Neural progenitor cell (in vitro differentiated cells): ENCODE data around the gene ATXN10. TPM values are rescaled to one million over a fixed set of nuclear protein-coding genes. Genes with fewer than 3 reads are reported as not detected.
"Not testable (repeated sequence)": the region's sequence is repeated elsewhere in the genome, so short reads cannot be mapped to it uniquely, and the experiment has no call there.

ENCODE experiments used
- DNase-seq: peaks from one replicate; pipeline ENCODE4 v3.0.0-alpha.2; 2016; ENCODE audit warnings: low spot score
- H2AFZ ChIP-seq: fragments of 200-600 bp; sonication (generic); replicated peaks from 2 replicates; pipeline ENCODE4 v1.6.1; 2016; ENCODE audit warnings: antibody characterized with exemption
- H3F3A ChIP-seq: fragments of 200-600 bp; sonication (generic); 2 replicates; pipeline ENCODE4 v1.6.1; 2016; ENCODE audit warnings: antibody characterized with exemption, low read depth
- H3K27ac ChIP-seq: fragments of 200-600 bp; sonication (generic); 2 replicates; pipeline ENCODE4 v1.5.1; 2016; ENCODE audit warnings: mild to moderate bottlenecking
- H3K27me3 ChIP-seq: fragments of 200-600 bp; sonication (generic); 2 replicates; pipeline ENCODE4 v1.6.1; 2016; ENCODE audit warnings: mild to moderate bottlenecking, moderate library complexity
- H3K36me3 ChIP-seq: fragments of 200-600 bp; sonication (generic); 2 replicates; pipeline ENCODE4 v1.5.1; 2016
- H3K4me1 ChIP-seq: fragments of 200-600 bp; sonication (generic); 2 replicates; pipeline ENCODE4 v1.6.1; 2016; ENCODE audit warnings: mixed run types
- H3K4me2 ChIP-seq: fragments of 200-600 bp; sonication (generic); 2 replicates; pipeline ENCODE4 v1.6.1; 2016
- H3K4me3 ChIP-seq: fragments of 200-600 bp; sonication (generic); 2 replicates; pipeline ENCODE4 v1.5.1; 2016
- H3K79me2 ChIP-seq: fragments of 200-600 bp; sonication (generic); 2 replicates; pipeline ENCODE4 v1.6.1; 2016; ENCODE audit warnings: low read depth
- H3K9ac ChIP-seq: fragments of 200-600 bp; sonication (generic); 2 replicates; pipeline ENCODE4 v1.6.1; 2016
- H3K9me3 ChIP-seq: fragments of 200-600 bp; sonication (generic); 2 replicates; pipeline ENCODE4 v1.5.1; 2016; ENCODE audit warnings: low read depth
- H4K20me1 ChIP-seq: fragments of 200-600 bp; sonication (generic); 2 replicates; pipeline ENCODE4 v1.6.1; 2016; ENCODE audit warnings: low read depth
- H3K27ac Mint-ChIP-seq: 3 replicates; pipeline ENCODE4 v1.8.0; 2021; ENCODE audit warnings: mixed read lengths
- H3K27me3 Mint-ChIP-seq: 2 replicates; pipeline ENCODE4 v1.8.0; 2022; ENCODE audit warnings: low read depth, mild to moderate bottlenecking, inconsistent platforms, moderate library complexity, mixed read lengths; ENCODE audit not compliant: insufficient read depth
- H3K36me3 Mint-ChIP-seq: 3 replicates; pipeline ENCODE4 v1.8.0; 2021; ENCODE audit warnings: mixed read lengths
- H3K4me1 Mint-ChIP-seq: 3 replicates; pipeline ENCODE4 v1.8.0; 2021; ENCODE audit warnings: mixed read lengths
- H3K4me3 Mint-ChIP-seq: 3 replicates; pipeline ENCODE4 v1.8.0; 2021; ENCODE audit warnings: mild to moderate bottlenecking, moderate library complexity, mixed read lengths
- H3K9me3 Mint-ChIP-seq: 3 replicates; pipeline ENCODE4 v1.8.0; 2020; ENCODE audit warnings: mixed read lengths
- EZH2 ChIP-seq: fragments of 200-600 bp; sonication (generic); IDR thresholded peaks from 2 replicates; pipeline ENCODE4 v1.6.1; 2017; ENCODE audit warnings: antibody characterized with exemption, mild to moderate bottlenecking, moderate library complexity
- EZH2phosphoT487 ChIP-seq: fragments of 200-600 bp; sonication (generic); IDR thresholded peaks from 2 replicates; pipeline ENCODE4 v1.6.1; 2017; ENCODE audit warnings: antibody characterized with exemption
- total RNA-seq: library from RNA; depleted of rRNA; stranded (reverse); fragments of >200 nt; gene quantifications from 2 replicates; pipeline ENCODE4 v1.2.3, GENCODE V29; 2015; ENCODE audit warnings: low replicate concordance
- TF ChIP-seq, protein P1 (sequence below): fragments of 200-600 bp; sonication (generic); IDR thresholded peaks from 2 replicates; pipeline ENCODE4 v1.5.1; 2017; ENCODE audit warnings: antibody characterized with exemption, mild to moderate bottlenecking

The ATXN10 gene
- total RNA-seq, 1 donor from 2014 or later = 168 TPM

DNA sequence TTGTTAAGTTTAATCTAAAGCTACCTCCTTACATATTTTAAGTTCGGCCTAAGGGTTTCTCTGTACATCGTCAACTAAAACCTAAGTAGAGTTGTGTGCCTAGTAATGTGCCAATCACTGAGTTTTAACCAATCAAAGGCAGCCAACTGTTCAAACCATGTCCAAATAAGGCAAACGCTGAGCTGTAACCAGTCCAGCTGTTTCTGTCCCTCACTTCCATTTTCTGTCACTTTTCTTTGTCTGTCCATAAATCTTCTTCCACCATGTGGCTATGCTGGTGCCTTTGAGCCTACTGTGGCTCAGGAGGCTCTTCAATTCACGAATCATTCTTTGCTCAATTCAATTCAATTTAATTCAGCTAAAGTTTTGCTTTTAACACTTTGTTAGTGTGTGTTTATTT lies 13.9 kb upstream of the ATXN10 start:
- H3K4me2 ChIP-seq = no peak overlapping the region
- no peak overlapping the region for H3K27ac ChIP-seq
- no peak overlapping the region for H3K4me3 Mint-ChIP-seq
- H3K4me1 ChIP-seq = no peaks in the 10 kb centered on the region
- no peak overlapping the region for H3K27ac Mint-ChIP-seq
- H3K27me3 ChIP-seq = no peaks in the 10 kb centered on the region
- no peak for DNase-seq
- H3K79me2 ChIP-seq = no peaks in the 10 kb centered on the region
- H2AFZ ChIP-seq = no peak overlapping the region
- H3K4me1 Mint-ChIP-seq = peaks cover 6% of the 10 kb centered on the region
- H3K9me3 ChIP-seq = no peaks in the 10 kb centered on the region
- H3K9ac ChIP-seq = no peak overlapping the region
- H3K36me3 Mint-ChIP-seq = no peaks in the 10 kb centered on the region
- H4K20me1 ChIP-seq = no peaks in the 10 kb centered on the region
- H3K4me3 ChIP-seq = no peak overlapping the region
- peaks cover 4% of the 10 kb centered on the region for H3F3A ChIP-seq
- H3K27me3 Mint-ChIP-seq = no peaks in the 10 kb centered on the region
- no peaks in the 10 kb centered on the region for H3K9me3 Mint-ChIP-seq
- TF ChIP-seq, protein P1, sequence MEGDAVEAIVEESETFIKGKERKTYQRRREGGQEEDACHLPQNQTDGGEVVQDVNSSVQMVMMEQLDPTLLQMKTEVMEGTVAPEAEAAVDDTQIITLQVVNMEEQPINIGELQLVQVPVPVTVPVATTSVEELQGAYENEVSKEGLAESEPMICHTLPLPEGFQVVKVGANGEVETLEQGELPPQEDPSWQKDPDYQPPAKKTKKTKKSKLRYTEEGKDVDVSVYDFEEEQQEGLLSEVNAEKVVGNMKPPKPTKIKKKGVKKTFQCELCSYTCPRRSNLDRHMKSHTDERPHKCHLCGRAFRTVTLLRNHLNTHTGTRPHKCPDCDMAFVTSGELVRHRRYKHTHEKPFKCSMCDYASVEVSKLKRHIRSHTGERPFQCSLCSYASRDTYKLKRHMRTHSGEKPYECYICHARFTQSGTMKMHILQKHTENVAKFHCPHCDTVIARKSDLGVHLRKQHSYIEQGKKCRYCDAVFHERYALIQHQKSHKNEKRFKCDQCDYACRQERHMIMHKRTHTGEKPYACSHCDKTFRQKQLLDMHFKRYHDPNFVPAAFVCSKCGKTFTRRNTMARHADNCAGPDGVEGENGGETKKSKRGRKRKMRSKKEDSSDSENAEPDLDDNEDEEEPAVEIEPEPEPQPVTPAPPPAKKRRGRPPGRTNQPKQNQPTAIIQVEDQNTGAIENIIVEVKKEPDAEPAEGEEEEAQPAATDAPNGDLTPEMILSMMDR = no peak
- TF ChIP-seq EZH2 (no peak), EZH2phosphoT487 (no peak)
- no peaks in the 10 kb centered on the region for H3K36me3 ChIP-seq

DNA sequence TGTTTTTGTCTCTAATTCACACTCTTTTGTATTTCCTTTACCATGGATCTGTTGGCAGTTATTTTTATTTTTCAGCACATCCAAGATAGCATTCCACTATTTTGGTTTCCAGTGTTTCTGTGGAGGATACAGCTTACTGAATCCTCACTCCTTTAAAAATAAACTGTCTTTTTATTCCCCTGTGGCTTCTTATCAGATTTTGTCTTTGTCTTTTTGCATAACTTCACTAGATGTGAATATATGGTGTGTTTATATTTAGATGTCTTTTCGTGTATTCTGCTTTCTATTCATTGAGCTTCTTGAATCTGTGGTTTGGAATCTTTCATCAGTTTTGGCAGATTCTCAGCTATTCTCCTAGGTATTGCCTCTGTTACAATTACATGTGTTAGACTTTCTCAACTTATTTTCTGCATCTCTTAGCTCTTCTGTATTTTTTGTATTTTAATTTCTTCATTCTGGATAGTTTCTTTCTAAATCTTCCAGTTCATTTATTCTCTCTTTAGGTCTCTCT lies 7.4 kb upstream of the ATXN10 start:
- Mint-ChIP-seq H3K27ac (no peak overlapping the region), H3K27me3 (no peaks in the 10 kb centered on the region), H3K4me1 (no peaks in the 10 kb centered on the region), H3K9me3 (no peaks in the 10 kb centered on the region), H3K4me3 (no peak overlapping the region), H3K36me3 (no peaks in the 10 kb centered on the region)
- Histone ChIP-seq H3K4me2 (no peak overlapping the region), H3K27ac (no peak overlapping the region), H3K4me3 (no peak overlapping the region), H3K27me3 (peaks cover 25% of the 10 kb centered on the region), H3F3A (no peaks in the 10 kb centered on the region), H2AFZ (no peak overlapping the region), H3K4me1 (no peaks in the 10 kb centered on the region), H3K9me3 (no peaks in the 10 kb centered on the region), H3K9ac (no peak overlapping the region), H4K20me1 (no peaks in the 10 kb centered on the region), H3K36me3 (no peaks in the 10 kb centered on the region), H3K79me2 (no peaks in the 10 kb centered on the region)
- DNase-seq = no peak
- no peak for TF ChIP-seq EZH2phosphoT487
- TF ChIP-seq, protein P1 = no peak
- no peak for TF ChIP-seq EZH2

DNA sequence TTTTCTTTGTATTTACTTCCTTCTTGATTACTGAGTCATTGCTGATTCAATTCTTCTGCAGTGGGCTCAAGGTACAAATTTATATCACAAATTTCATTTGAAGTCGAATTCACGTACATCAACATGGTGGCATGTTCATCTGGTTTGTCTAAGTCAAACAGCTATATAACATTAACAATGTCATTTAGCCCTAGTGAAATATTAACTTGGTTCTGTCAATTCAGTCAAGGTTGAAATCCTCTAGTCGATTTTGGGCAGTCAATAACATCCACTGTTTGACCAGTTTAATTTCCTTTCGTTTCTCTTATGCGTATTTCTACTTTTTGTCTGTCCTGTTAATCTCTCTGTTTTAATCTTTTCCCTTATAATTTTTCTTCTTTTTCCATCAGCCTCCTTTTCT lies 4.1 kb upstream of the ATXN10 start:
- no peak overlapping the region for H3K4me3 ChIP-seq
- H3K9me3 ChIP-seq = no peaks in the 10 kb centered on the region
- no peaks in the 10 kb centered on the region for H3K36me3 Mint-ChIP-seq
- no peaks in the 10 kb centered on the region for H3K9me3 Mint-ChIP-seq
- no peaks in the 10 kb centered on the region for H3K36me3 ChIP-seq
- H3K27ac ChIP-seq = no peak overlapping the region
- H2AFZ ChIP-seq = no peak overlapping the region
- H3K4me3 Mint-ChIP-seq = no peak overlapping the region
- H3K27me3 Mint-ChIP-seq = peaks cover 6% of the 10 kb centered on the region
- DNase-seq = no peak
- peaks cover 3% of the 10 kb centered on the region for H4K20me1 ChIP-seq
- H3K27me3 ChIP-seq = peaks cover 25% of the 10 kb centered on the region
- peaks cover 11% of the 10 kb centered on the region for H3K79me2 ChIP-seq
- H3K4me1 ChIP-seq = no peaks in the 10 kb centered on the region
- peaks cover 2% of the 10 kb centered on the region for H3K4me1 Mint-ChIP-seq
- TF ChIP-seq, protein P1 = no peak
- TF ChIP-seq EZH2phosphoT487 (no peak), EZH2 (no peak)
- no peak overlapping the region for H3K4me2 ChIP-seq
- H3K9ac ChIP-seq = no peak overlapping the region
- no peak overlapping the region for H3K27ac Mint-ChIP-seq
- H3F3A ChIP-seq = no peaks in the 10 kb centered on the region

DNA sequence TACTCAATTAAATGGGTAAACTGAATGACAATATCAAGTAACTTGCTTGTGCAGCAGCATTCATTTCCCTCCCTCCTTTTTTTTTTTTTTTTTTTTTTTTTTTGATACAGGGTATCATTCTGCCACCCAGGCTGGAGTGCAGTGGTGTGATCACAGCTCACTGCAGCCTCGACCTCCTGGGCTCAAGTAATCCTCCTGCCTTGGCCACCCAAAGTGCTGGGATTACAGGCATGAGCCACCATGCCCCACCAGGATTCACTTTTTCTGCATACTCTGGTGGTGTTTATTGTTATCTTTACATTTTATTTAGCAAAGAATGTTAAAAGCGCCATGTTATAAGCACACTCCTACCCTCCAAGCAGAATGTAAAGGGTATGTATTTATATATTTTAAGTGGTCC lies 1.3 kb upstream of the ATXN10 start:
- H3K27ac ChIP-seq, H3K9me3 Mint-ChIP-seq, DNase-seq, H3K4me2 ChIP-seq, H3K4me3 Mint-ChIP-seq, H3K27ac Mint-ChIP-seq, H3K4me1 ChIP-seq, H3K4me3 ChIP-seq, H3K9ac ChIP-seq, H2AFZ ChIP-seq, H3K9me3 ChIP-seq, H3K36me3 ChIP-seq, H3F3A ChIP-seq, H3K27me3 Mint-ChIP-seq: not testable (repeated sequence)
- peaks cover 39% of the 10 kb centered on the region for H3K79me2 ChIP-seq
- Mint-ChIP-seq H3K36me3 (peaks cover 10% of the 10 kb centered on the region), H3K4me1 (peaks cover 19% of the 10 kb centered on the region)
- H4K20me1 ChIP-seq = peaks cover 31% of the 10 kb centered on the region
- H3K27me3 ChIP-seq = peaks cover 13% of the 10 kb centered on the region
